Cerebellar cortex (tissue), 1 donor: ENCODE measurements around the gene CDK5RAP2.

Experiments used
- DNase-seq: peaks from one replicate; pipeline ENCODE4 v3.0.0-alpha.2; 2015; ENCODE audit warnings: low spot score

CDK5RAP2 gene

GRCh38 chr9:120436983-120437475 is 142.9 kb downstream of the CDK5RAP2 start:
- no peak for DNase-seq

- no peak for DNase-seq
These were observed 143.5 kb downstream of the CDK5RAP2 start for GRCh38 chr9:120436446-120436845.

DNA sequence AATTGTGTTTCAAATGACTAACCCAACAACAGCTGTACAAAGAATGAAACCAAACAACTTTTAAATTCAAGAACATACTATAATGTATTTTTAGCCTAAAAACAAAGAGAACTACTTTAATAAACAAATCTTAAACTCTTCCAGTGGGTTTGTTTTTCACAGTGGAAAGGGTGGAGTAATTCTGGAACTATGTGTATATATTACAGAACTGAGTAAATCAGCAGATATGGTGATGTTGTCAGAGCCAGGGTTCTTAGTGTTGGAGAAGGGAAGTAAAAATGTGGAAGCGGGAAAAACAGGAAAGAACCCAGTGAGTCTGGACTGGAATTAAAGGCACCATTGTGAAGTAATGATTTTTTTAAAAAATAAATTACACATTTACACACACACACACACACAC is 144.9 kb downstream of the CDK5RAP2 start:
- no peak for DNase-seq

- DNase-seq, result no peak
These were observed 145.4 kb downstream of the CDK5RAP2 start for GRCh38 chr9:120434532-120434931.

DNA sequence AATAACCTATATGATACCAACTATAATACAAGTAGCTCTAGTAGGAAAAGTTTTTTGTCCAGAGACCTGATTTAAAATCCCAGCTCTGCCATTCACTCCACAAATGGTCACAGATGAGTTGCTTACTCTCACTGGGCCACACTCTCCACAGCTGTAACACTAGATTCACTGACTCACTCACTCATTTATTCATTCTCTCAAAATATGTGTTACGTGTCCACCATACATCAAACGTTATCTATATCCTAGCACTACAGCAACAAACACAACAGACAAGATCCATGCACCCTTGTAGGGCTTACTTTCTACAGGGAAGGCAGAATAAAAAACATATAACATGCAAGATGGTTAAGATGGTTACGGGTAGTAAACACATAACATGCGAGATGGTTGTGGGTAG is 146.3 kb downstream of the CDK5RAP2 start:
- no peak for DNase-seq

DNA sequence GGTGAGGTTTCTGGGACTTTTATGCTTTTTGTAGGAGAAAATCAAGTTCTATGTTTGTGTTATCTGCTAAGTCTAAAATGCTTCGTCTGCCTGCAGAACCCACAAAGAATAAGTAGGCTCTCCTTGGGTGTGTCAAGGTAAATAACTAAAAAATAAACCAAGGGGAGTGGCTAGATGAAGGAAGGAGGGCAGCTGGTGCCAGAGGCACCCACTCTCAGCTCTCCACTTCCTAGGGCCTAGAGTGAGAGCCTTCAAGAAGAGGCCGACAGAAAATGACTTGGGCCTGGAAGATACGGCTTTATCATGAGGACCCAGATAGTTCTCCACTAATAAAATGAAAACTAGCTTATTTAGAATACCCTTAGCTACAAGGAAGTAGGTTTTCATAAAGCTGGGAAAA is 147.4 kb downstream of the CDK5RAP2 start:
- DNase-seq, result no peak

- no peak for DNase-seq
These were observed 148.7 kb downstream of the CDK5RAP2 start for GRCh38 chr9:120431268-120431667.

GRCh38 chr9:120424248-120424647 is 155.7 kb downstream of the CDK5RAP2 start:
- no peak for DNase-seq

DNA sequence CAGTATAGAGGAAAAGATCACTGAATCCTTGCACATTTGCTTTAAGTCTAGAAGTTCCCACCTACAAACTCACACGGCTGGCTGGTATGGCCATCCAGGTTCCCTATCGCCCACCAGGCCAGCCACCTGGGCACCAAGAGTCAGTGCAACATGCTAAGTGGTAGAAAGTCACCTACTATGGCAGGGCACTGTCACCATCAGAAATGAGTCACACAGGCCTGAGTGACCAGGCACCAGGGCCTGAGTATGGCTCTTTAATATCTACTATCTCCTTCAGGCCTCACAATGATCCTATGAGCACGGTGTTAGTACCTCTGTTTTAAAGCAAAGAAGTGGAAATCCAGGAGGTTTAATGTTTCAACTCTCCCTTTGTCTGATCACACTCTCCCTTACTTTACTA is 156.2 kb downstream of the CDK5RAP2 start:
- DNase-seq, result no peak

DNA sequence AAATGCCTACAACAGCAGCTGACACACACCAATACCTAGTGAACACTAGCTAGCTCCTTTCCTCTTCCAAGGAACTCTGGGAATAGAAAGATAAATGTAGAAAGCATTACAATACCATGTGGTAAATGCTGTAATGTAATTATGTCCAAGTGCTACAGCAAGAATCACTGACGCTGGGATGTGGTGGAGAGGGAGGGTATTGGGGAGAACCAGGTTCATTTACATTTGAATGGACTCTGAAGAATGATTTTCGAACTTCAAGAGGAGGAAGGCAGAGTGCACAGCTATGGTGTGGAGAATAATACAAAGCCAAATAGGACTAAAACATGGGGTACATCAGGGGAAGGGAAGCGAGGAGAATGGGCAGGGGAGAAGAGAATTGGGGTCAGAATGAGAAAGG is 158.0 kb downstream of the CDK5RAP2 start:
- no peak for DNase-seq

DNA sequence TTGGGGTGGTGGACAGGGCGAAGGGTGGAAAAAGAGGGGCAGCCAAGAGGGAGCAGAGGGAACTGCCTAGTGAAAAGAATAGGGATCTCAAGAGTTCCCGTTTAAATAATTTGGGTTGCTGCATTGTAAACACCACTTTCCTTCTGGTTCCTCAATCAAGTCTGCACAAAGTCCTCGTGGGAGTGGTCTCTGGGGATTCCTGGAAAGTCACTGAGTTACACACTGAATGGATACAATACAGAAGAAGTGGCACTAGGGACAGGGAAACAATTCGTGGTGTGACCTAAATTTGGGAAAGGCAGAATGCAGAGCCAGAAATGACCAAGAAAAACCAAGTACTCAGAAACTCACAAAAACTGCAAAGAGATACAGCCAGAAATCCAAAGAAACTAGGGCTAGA is 161.7 kb downstream of the CDK5RAP2 start:
- no peak for DNase-seq

DNA sequence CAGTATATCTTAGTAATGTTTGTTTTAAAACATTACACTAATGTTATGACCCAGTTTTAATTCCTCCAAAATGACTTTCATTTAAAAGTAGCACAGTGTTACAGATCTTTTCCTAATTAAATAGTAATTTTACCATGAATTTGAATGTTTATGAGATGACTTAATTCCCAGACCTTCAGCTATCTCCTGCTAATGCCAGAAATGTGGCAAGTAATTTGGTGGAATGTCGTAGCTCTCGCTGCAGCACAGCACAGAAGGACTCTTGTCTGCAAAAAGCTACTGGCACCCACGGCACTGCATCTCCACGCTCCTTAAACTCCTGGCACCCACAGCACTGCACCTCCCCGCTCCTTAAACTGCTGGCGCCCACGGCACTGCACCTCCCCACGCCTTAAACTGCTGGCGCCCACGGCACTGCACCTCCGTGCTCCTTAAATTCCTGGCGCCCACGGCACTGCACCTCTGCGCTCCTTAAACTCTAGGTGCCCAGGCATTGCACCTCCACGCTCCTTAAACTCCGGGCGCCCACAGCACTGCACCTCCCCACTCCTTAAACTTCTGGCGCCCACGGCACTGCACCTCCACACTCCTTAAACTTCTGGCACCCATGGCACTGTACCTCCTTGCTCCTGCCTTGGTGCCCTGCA is 163.1 kb downstream of the CDK5RAP2 start:
- no peak for DNase-seq

GRCh38 chr9:120413121-120414048 is 166.6 kb downstream of the CDK5RAP2 start:
- DNase-seq, result no peak

GRCh38 chr9:120412425-120412951 is 167.5 kb downstream of the CDK5RAP2 start:
- no peak for DNase-seq

- DNase-seq, result no peak
These were observed 168.0 kb downstream of the CDK5RAP2 start for GRCh38 chr9:120411862-120412424.

- DNase-seq, result no peak
These were observed 169.0 kb downstream of the CDK5RAP2 start for GRCh38 chr9:120410925-120411501.

DNA sequence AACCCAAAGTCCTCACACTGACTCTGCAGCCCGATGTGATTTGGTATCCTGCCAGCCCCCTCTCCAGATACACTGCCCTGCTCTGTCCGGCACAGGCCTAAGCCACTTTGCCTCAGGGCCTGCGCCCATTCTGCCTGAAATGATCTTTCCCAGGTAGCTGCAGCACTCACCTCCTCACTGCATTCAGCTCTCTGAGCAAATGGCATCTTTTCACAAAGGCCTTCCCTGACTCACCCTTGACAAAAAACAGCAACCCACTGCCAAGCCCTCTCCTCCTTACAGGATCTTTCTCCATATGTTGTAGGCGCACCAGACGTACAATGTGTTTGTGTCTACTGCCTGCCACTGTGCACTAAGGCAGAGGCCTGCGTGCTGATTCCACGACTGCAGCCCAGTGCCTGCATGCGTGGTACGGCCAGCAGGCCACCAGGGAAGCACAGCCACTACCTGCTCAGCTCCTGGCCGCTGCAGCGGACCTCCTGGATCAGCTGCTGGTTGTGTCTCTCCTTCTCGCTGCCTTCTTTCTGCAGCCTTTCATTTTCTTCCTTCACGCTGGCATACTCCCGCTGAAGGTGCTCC is 171.2 kb downstream of the CDK5RAP2 start:
- DNase-seq, result no peak

- no peak for DNase-seq
These were observed 174.1 kb downstream of the CDK5RAP2 start for GRCh38 chr9:120405860-120406259.

GRCh38 chr9:120405134-120405533 is 174.8 kb downstream of the CDK5RAP2 start:
- DNase-seq, result no peak

DNA sequence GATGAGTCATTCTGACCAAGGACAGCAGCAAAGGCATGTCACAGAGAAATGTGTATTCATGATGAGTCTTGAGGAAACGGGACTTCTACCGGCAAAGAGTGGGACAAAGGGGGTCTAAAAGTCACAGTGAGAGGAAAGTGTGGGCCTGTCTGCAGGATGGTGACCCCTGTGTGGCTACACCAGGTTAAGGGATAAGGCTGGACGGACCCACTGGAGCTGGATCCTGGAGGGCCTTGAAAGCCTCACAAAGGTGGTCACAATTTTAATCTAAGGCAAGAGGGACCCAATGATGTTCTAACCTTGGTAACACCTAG is 176.5 kb downstream of the CDK5RAP2 start:
- DNase-seq, result no peak

- DNase-seq, result no peak
These were observed 177.0 kb downstream of the CDK5RAP2 start for GRCh38 chr9:120402741-120403542.
